ENCODE data around the gene KIFBP. TPM values are rescaled to one million over a fixed set of nuclear protein-coding genes. Genes with fewer than 3 reads are reported as not detected.
A peak's percentile ranks its signal among the peaks of the same experiment; 100 is the strongest.
"Not testable (repeated sequence)": the region's sequence is repeated elsewhere in the genome, so short reads cannot be mapped to it uniquely, and the experiment has no call there.

Gene KIFBP, protein sequence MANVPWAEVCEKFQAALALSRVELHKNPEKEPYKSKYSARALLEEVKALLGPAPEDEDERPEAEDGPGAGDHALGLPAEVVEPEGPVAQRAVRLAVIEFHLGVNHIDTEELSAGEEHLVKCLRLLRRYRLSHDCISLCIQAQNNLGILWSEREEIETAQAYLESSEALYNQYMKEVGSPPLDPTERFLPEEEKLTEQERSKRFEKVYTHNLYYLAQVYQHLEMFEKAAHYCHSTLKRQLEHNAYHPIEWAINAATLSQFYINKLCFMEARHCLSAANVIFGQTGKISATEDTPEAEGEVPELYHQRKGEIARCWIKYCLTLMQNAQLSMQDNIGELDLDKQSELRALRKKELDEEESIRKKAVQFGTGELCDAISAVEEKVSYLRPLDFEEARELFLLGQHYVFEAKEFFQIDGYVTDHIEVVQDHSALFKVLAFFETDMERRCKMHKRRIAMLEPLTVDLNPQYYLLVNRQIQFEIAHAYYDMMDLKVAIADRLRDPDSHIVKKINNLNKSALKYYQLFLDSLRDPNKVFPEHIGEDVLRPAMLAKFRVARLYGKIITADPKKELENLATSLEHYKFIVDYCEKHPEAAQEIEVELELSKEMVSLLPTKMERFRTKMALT
- total RNA-seq: 10 to 100 TPM; 22.1 to 28.6 TPM

DNA sequence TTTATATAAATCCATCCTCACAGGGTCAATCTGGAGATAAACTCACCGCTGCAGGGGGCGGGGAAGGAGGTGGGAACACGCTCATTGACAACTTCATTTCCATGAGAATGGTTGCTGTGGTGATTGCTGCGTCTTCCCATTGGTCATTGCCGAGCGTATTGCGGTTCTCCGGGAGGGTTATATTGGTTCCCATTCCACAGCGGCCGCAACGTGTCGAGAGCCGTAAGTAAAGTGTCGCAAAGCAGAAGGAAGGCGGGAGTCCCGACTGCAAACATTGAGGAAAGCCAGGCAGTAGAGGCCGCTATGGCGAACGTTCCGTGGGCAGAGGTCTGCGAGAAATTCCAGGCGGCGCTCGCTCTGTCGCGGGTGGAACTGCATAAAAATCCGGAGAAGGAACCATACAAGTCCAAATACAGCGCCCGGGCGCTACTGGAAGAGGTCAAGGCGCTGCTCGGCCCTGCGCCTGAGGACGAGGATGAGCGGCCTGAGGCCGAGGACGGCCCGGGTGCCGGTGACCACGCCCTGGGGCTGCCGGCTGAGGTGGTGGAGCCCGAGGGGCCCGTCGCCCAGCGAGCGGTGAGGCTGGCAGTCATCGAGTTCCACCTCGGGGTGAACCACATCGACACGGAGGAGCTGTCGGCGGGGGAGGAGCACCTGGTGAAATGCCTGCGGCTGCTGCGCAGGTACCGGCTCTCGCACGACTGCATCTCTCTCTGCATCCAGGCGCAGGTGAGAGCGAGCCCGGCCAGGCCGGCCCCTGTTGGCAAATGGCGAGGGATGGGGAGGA lies at the start of gene KIFBP:
KIFBP (plus strand) TSS at position 274 of the 787 bp plus-strand sequence; CDS start at position 304, 30 bp downstream.
- Histone ChIP-seq H3K4me3 (peak within 1 kb of the TSS; percentile 91), H3K27me3 (no peaks in the 10 kb centered on the region), H3K36me3 (no peaks in the 10 kb centered on the region), H3K9me3 (no peaks in the 10 kb centered on the region), H3K9ac (ENCODE audit: low read depth in 2 of 2, low read length in 2 of 2) (peak within 1 kb of the TSS; percentile 89 to 95), H3K27ac (peak within 1 kb of the TSS; percentile 75), H3K4me1 (peaks cover 5% of the 10 kb centered on the region)
- intact Hi-C loops (cut with DNase I): no loop called here
- DNase-seq: peak; percentile 97
- TF ChIP-seq, protein P1, sequence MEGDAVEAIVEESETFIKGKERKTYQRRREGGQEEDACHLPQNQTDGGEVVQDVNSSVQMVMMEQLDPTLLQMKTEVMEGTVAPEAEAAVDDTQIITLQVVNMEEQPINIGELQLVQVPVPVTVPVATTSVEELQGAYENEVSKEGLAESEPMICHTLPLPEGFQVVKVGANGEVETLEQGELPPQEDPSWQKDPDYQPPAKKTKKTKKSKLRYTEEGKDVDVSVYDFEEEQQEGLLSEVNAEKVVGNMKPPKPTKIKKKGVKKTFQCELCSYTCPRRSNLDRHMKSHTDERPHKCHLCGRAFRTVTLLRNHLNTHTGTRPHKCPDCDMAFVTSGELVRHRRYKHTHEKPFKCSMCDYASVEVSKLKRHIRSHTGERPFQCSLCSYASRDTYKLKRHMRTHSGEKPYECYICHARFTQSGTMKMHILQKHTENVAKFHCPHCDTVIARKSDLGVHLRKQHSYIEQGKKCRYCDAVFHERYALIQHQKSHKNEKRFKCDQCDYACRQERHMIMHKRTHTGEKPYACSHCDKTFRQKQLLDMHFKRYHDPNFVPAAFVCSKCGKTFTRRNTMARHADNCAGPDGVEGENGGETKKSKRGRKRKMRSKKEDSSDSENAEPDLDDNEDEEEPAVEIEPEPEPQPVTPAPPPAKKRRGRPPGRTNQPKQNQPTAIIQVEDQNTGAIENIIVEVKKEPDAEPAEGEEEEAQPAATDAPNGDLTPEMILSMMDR (IDR thresholded peaks at IDR 0.05): peak; percentile 22

DNA sequence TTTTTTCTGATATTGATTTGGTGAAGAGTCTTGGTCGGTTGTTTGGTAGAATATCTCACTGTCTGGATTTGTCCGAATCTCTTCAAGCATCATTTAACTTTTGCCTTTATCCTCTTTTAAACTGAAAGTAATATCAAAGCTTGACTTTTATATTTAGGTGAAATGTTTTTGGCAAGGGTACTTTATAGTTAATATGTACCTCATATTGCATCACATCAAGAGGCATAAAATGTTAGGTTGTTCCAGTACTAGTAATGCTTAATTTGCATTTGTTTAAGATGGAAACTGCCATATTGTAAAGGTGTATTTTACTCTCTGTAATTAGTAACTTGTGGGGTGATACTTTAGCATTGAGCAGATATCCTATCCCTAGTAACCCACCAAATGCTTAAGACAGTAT lies 49.7 kb upstream of the KIFBP start:
- TF ChIP-seq, protein P1 (IDR thresholded peaks at IDR 0.05): no peak
- DNase-seq: no peak
- H3K27ac ChIP-seq: no peak overlapping the region
- no peaks in the 10 kb centered on the region for H3K4me1 ChIP-seq
- no peak overlapping the region for H3K4me3 ChIP-seq
- intact Hi-C loops (cut with DNase I): no loop called here
- no peaks in the 10 kb centered on the region for H3K9me3 ChIP-seq
- H3K27me3 ChIP-seq: no peaks in the 10 kb centered on the region
- H3K36me3 ChIP-seq: no peaks in the 10 kb centered on the region
- no peak overlapping the region for H3K9ac ChIP-seq (ENCODE audit: low read depth in 2 of 2, low read length in 2 of 2)

DNA sequence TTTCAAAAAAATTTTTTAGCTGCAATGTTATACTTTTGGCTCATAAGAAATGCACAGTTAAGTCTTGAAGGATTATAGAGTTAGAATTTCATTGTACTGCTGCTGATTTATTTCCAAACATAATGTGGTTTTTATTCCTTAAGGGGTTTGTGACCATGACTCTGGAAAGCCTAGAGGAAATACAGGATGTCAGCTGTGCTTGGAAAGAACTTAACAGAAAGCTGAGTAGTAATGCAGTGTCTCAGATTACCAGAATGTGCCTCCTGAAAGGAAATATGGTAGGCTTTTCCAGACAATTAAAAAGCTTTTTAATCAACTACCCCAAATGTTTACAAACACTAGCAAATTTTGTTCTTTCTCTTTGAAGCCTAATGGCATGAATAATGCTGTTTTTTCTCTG lies 47.7 kb upstream of the KIFBP start:
- H3K4me1 ChIP-seq; H3K9ac ChIP-seq (ENCODE audit: low read depth in 2 of 2, low read length in 2 of 2); H3K4me3 ChIP-seq; H3K27ac ChIP-seq; H3K9me3 ChIP-seq; intact Hi-C loops (cut with DNase I); H3K36me3 ChIP-seq; DNase-seq; H3K27me3 ChIP-seq: not testable (repeated sequence)

DNA sequence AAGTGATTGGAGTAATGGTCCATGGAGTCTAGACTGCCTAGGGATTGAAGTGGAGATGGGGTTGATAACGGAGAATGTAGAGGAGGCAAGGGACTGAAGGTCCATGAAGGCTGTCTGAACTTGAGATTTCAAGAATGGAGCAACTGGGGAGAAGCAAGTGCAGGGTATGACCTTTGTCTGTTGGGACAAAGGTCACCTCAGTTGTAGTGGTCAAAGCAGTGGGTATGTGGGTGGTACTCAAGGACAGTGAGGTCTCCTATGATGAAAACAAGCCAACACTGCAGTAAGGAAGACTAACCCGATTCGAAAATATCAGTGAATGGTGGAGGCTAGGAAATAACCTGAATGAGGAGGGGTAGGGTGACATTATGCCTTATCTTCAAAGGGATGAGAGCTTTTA lies 38.0 kb upstream of the KIFBP start:
- intact Hi-C loops (cut with DNase I): no loop called here
- no peak for DNase-seq
- Histone ChIP-seq H3K4me1 (no peaks in the 10 kb centered on the region), H3K4me3 (no peak overlapping the region), H3K27me3 (no peaks in the 10 kb centered on the region), H3K27ac (no peak overlapping the region), H3K36me3 (peaks cover 13% of the 10 kb centered on the region), H3K9ac (ENCODE audit: low read depth in 2 of 2, low read length in 2 of 2) (no peak overlapping the region), H3K9me3 (no peaks in the 10 kb centered on the region)
- TF ChIP-seq, protein P1 (IDR thresholded peaks at IDR 0.05): no peak

DNA sequence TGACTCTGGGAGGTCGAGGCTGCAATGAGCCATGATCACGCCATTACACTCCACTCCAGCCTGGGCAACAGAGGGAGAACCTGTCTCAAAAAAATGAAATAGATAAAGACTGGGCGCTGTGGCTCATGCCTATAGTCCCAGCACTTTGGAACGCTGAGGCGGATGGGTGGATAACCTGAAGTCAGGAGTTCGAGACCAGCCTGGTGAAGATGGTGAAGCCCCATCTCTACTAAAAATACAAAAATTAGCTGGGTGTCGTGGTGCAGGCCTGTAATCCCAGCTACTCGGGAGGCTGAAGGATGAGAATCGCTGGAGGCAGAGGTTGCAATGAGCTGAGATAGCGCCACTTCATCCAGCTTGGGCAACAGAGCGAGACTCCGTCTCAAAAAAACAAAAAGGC lies 33.7 kb upstream of the KIFBP start:
- intact Hi-C loops (cut with DNase I): no loop called here

More for the DNA sequence above, 33.7 kb upstream of the KIFBP start:
- DNase-seq: no peak
- H3K4me1 ChIP-seq: peaks cover 3% of the 10 kb centered on the region
- no peaks in the 10 kb centered on the region for H3K36me3 ChIP-seq
- TF ChIP-seq, protein P1 (IDR thresholded peaks at IDR 0.05): no peak
- H3K9me3 ChIP-seq: no peaks in the 10 kb centered on the region
- peak overlapping the region; percentile 100 for H3K4me3 ChIP-seq
- no peak overlapping the region for H3K9ac ChIP-seq (ENCODE audit: low read depth in 2 of 2, low read length in 2 of 2)
- no peak overlapping the region for H3K27ac ChIP-seq
- H3K27me3 ChIP-seq: no peaks in the 10 kb centered on the region
